Fibroblast of lung (primary cell): Measurements from ENCODE around the gene PRKCH.

Experiments
- CTCF ChIP-seq, 2 donors: IDR thresholded peaks in 1 of 2; conservative IDR thresholded peaks in 1 of 2; 1 replicate in 1 of 2; 2 replicates in 1 of 2; pipeline ENCODE4 v1.5.1; 2011 to 2012; ENCODE audit warnings: low read length in 2 of 2, control low read depth in 1 of 2, inconsistent platforms in 1 of 2, low read depth in 1 of 2, mild to moderate bottlenecking in 1 of 2
- EZH2 ChIP-seq: IDR thresholded peaks from 2 replicates; pipeline ENCODE4 v1.5.1; 2012; ENCODE audit warnings: low read length, control low read depth, mild to moderate bottlenecking; ENCODE audit errors: missing control alignments

GRCh38 chr14:61409782-61410181 is 88.4 kb downstream of the PRKCH start:
- TF ChIP-seq CTCF (conservative IDR thresholded peaks at IDR 0.05 in 1 of 2, IDR thresholded peaks at IDR 0.05 in 1 of 2; ENCODE audit: low read depth in 1 of 2, low read length in 2 of 2) (no peak), EZH2 (no peak)
